CD14-positive monocyte (primary cell): ENCODE measurements around the gene SIRPA. TPM values are rescaled to one million over a fixed set of nuclear protein-coding genes. Genes with fewer than 3 reads are reported as not detected.

Experiments
- DNase-seq, 3 donors: peaks; one replicate each; pipeline ENCODE4 v3.0.0-alpha.2; 2011 to 2022
- H2AFZ ChIP-seq: 2 replicates; pipeline ENCODE4 v1.6.0; 2012; ENCODE audit warnings: mild to moderate bottlenecking, low read depth, low read length, inconsistent platforms; ENCODE audit not compliant: insufficient read depth, poor library complexity, severe bottlenecking
- H3K27ac ChIP-seq, 2 donors: 1 replicate in 1 of 2; 2 replicates in 1 of 2; pipeline ENCODE4 v1.5.1; 2012 to 2013; ENCODE audit warnings: low read length in 2 of 2, control low read depth in 1 of 2, inconsistent platforms in 1 of 2, low read depth in 1 of 2, mild to moderate bottlenecking in 1 of 2
- H3K27me3 ChIP-seq, 2 donors: one replicate each; pipeline versions ENCODE4 v1.6.0 to v1.6.1; 2011 to 2013; ENCODE audit warnings: low read length in 2 of 2; ENCODE audit not compliant: control insufficient read depth in 2 of 2, insufficient read depth in 2 of 2
- H3K36me3 ChIP-seq, 2 donors: replicated peaks in 1 of 2; 1 replicate in 1 of 2; 2 replicates in 1 of 2; pipeline versions ENCODE4 v1.5.1 to v1.6.1; 2012 to 2013; ENCODE audit warnings: low read length in 2 of 2, control low read depth in 1 of 2, inconsistent platforms in 1 of 2, mild to moderate bottlenecking in 1 of 2; ENCODE audit not compliant: insufficient read depth in 2 of 2, control insufficient read depth in 1 of 2
- H3K4me1 ChIP-seq, 2 donors: 1 replicate in 1 of 2; 2 replicates in 1 of 2; pipeline versions ENCODE4 v1.5.1 to v1.6.1; 2012 to 2013; ENCODE audit warnings: low read length in 2 of 2, control low read depth in 1 of 2, inconsistent platforms in 1 of 2, mild to moderate bottlenecking in 1 of 2, moderate library complexity in 1 of 2; ENCODE audit not compliant: insufficient read depth in 2 of 2, control insufficient read depth in 1 of 2
- H3K4me2 ChIP-seq: replicated peaks from 2 replicates; pipeline ENCODE3; 2012; ENCODE audit warnings: low read length, moderate library complexity, mild to moderate bottlenecking; ENCODE audit not compliant: poor library complexity, severe bottlenecking; ENCODE audit errors: extremely low read depth
- H3K4me3 ChIP-seq, 3 experiments: fragments of 200-600 bp in 1 of 3; sonication (generic) in 1 of 3; replicated peaks in 1 of 3; 1 replicate in 2 of 3; 2 replicates in 1 of 3; pipeline ENCODE4 v1.5.1; 2011 to 2013; ENCODE audit warnings: low read length in 3 of 3, mild to moderate bottlenecking in 3 of 3, control low read depth in 2 of 3, low read depth in 2 of 3, inconsistent platforms in 1 of 3, moderate library complexity in 1 of 3
- H3K79me2 ChIP-seq: 2 replicates; pipeline ENCODE4 v1.6.0; 2012; ENCODE audit warnings: mild to moderate bottlenecking, control low read depth, inconsistent platforms, low read length, moderate library complexity; ENCODE audit not compliant: insufficient read depth
- H3K9ac ChIP-seq: 2 replicates; pipeline ENCODE4 v1.6.0; 2017; ENCODE audit warnings: low read length, mild to moderate bottlenecking; ENCODE audit not compliant: insufficient read depth, poor library complexity, severe bottlenecking
- H3K9me3 ChIP-seq, 2 donors: replicated peaks in 1 of 2; 1 replicate in 1 of 2; 2 replicates in 1 of 2; pipeline versions ENCODE4 v1.5.1 to v1.6.1; 2012 to 2013; ENCODE audit warnings: low read length in 2 of 2, control low read depth in 1 of 2; ENCODE audit not compliant: control insufficient read depth in 1 of 2, insufficient read depth in 1 of 2
- H4K20me1 ChIP-seq: 2 replicates; pipeline ENCODE4 v1.6.0; 2012; ENCODE audit warnings: mild to moderate bottlenecking, low read length, control low read depth, moderate library complexity; ENCODE audit not compliant: insufficient read depth
- H3K27ac Mint-ChIP-seq, 7 donors: one replicate each; pipeline ENCODE4 v1.8.0; 2020; ENCODE audit warnings: mild to moderate bottlenecking in 7 of 7, mixed read lengths in 7 of 7, moderate library complexity in 6 of 7, inconsistent platforms in 2 of 7
- H3K27me3 Mint-ChIP-seq, 3 donors: one replicate each; pipeline ENCODE4 v1.8.0; 2021 to 2022; ENCODE audit warnings: low read depth in 3 of 3, mild to moderate bottlenecking in 3 of 3, mixed read lengths in 3 of 3, moderate library complexity in 3 of 3, inconsistent platforms in 1 of 3
- H3K36me3 Mint-ChIP-seq, 2 donors: one replicate each; pipeline ENCODE4 v1.8.0; 2020; ENCODE audit warnings: mixed read lengths in 2 of 2, inconsistent platforms in 1 of 2, mild to moderate bottlenecking in 1 of 2
- H3K4me1 Mint-ChIP-seq: one replicate; pipeline ENCODE4 v1.8.0; 2020; ENCODE audit warnings: mild to moderate bottlenecking, mixed read lengths
- H3K4me3 Mint-ChIP-seq, 2 donors: one replicate each; pipeline ENCODE4 v1.8.0; 2020; ENCODE audit warnings: mild to moderate bottlenecking in 2 of 2, mixed read lengths in 2 of 2, moderate library complexity in 1 of 2
- H3K9me3 Mint-ChIP-seq, 7 donors: one replicate each; pipeline ENCODE4 v1.8.0; 2020 to 2022; ENCODE audit warnings: mixed read lengths in 7 of 7, mild to moderate bottlenecking in 6 of 7, moderate library complexity in 6 of 7, inconsistent platforms in 2 of 7
- WGBS: methylation state at CpG from one replicate; pipeline ENCODE4 v1.1.5; 2013; ENCODE audit warnings: missing lambda C conversion rate; ENCODE audit not compliant: insufficient coverage; 5-methylcytosine and 5-hydroxymethylcytosine counted together
- intact Hi-C, 2 donors: fragments of 100-400 bp; cut with micrococcal nuclease; formaldehyde crosslinking; loops; one replicate each; pipeline versions ENCODE4 v1.15.0 to v1.15.1; 2023
- polyA plus RNA-seq, 3 donors: library from polyadenylated mRNA; depleted of rRNA in 1 of 3; unstranded in 2 of 3; stranded (reverse) in 1 of 3; fragments of 300-500 nt in 2 of 3; fragments of >200 nt in 1 of 3; fragmentation: Illumina TruSeq in 2 of 3; gene quantifications; 1 replicate in 2 of 3; 2 replicates in 1 of 3; pipeline ENCODE4 v1.2.3, GENCODE V29; 2012 to 2021
- TF ChIP-seq, protein P1 (sequence below): fragments of 200-600 bp; IDR thresholded peaks from one replicate; pipeline ENCODE4 v1.8.0; 2022; ENCODE audit warnings: antibody characterized with exemption, mild to moderate bottlenecking

SIRPA gene
- polyA plus RNA-seq, 3 donors = 28.4 to 126 (median 58.3) TPM

DNA sequence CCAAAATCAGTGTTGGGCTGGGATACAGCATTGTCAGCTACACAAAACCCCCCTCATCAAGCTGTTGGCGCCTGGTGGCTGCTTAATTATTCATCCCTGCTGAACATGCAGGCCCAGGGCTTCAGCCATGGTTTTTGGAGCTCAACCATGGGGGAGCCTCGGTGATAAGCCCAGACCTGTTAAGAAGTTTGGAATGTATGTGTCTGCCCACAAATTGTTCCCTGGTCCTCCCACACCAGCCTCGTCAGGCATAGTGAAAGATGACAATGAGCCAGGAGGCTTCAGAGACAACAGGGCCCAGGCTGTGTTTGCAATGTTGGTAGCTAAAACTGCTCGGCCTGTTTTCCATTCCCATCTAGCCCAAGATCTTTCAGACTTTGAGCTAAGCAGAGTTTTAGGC, 34.8 kb upstream of the SIRPA start:
- no peaks in the 10 kb centered on the region for H3K9me3 ChIP-seq
- no peak overlapping the region for H3K9ac ChIP-seq
- Mint-ChIP-seq H3K36me3 (peaks cover 0 to 8% of the 10 kb centered on the region in 2 donors), H3K4me1 (peaks cover 58% of the 10 kb centered on the region), H3K27ac (peak overlapping the region in 1 of 7 donors; percentile 38), H3K4me3 (no peak overlapping the region), H3K9me3 (peaks cover 0 to 3% (median 0%) of the 10 kb centered on the region in 7 donors), H3K27me3 (peaks cover 0 to 2% (median 2%) of the 10 kb centered on the region in 3 donors)
- no peak overlapping the region for H3K4me3 ChIP-seq
- intact Hi-C loops = no loop called here
- no peaks in the 10 kb centered on the region for H4K20me1 ChIP-seq
- TF ChIP-seq, protein P1, sequence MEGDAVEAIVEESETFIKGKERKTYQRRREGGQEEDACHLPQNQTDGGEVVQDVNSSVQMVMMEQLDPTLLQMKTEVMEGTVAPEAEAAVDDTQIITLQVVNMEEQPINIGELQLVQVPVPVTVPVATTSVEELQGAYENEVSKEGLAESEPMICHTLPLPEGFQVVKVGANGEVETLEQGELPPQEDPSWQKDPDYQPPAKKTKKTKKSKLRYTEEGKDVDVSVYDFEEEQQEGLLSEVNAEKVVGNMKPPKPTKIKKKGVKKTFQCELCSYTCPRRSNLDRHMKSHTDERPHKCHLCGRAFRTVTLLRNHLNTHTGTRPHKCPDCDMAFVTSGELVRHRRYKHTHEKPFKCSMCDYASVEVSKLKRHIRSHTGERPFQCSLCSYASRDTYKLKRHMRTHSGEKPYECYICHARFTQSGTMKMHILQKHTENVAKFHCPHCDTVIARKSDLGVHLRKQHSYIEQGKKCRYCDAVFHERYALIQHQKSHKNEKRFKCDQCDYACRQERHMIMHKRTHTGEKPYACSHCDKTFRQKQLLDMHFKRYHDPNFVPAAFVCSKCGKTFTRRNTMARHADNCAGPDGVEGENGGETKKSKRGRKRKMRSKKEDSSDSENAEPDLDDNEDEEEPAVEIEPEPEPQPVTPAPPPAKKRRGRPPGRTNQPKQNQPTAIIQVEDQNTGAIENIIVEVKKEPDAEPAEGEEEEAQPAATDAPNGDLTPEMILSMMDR = no peak
- no peak overlapping the region for H3K27ac ChIP-seq
- no peaks in the 10 kb centered on the region for H3K79me2 ChIP-seq
- no peak for DNase-seq
- H3K4me2 ChIP-seq = no peak overlapping the region
- 100% methylated on average over 2 of the region's 4 CpGs for WGBS
- no peak overlapping the region for H2AFZ ChIP-seq
- H3K36me3 ChIP-seq = no peaks in the 10 kb centered on the region
- peaks cover 40 to 50% of the 10 kb centered on the region in 2 donors for H3K4me1 ChIP-seq
- H3K27me3 ChIP-seq = no peaks in the 10 kb centered on the region

DNA sequence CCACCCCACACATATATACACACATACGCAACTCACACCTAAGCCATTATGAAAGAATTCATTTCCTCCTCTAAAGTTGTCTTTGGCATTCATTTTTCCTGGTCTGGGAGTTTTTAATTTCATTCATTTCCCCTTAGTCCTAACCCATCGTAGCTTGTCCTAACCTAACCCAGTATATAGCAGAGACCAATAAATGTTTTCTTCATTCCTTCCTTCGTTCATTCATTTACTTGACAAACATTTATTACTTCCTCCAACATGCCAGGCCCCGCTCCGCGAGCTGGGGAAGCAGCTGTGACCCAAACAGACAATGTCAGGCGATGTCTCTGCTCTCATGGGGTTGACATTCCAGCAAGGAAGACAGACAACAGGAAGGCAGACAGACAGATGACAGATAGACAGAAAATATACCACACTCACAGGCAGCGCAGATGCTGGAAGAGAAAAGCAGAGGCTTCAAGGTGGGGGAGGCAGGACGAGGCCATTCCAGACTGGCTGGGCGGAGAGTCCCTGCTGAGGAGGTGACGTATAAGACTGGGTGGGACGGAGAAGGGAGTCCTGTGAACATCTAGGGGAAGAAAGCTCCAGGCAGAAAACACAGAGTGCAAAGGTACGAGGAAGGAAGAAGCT, 33.7 kb upstream of the SIRPA start:
- peaks cover 40 to 49% of the 10 kb centered on the region in 2 donors for H3K4me1 ChIP-seq
- peaks cover 0 to 3% (median 0%) of the 10 kb centered on the region in 7 donors for H3K9me3 Mint-ChIP-seq
- no peaks in the 10 kb centered on the region for H3K27me3 ChIP-seq
- H3K4me2 ChIP-seq = no peak overlapping the region
- TF ChIP-seq, protein P1 = no peak
- H2AFZ ChIP-seq = no peak overlapping the region
- H3K79me2 ChIP-seq = no peaks in the 10 kb centered on the region
- H3K36me3 Mint-ChIP-seq = peaks cover 0 to 11% of the 10 kb centered on the region in 2 donors
- DNase-seq = no peak
- 48% methylated on average over 10 of the region's 13 CpGs for WGBS
- peaks cover 0 to 4% (median 2%) of the 10 kb centered on the region in 3 donors for H3K27me3 Mint-ChIP-seq
- peak overlapping the region in 1 of 2 donors; percentile 3 for H3K4me3 Mint-ChIP-seq
- no peaks in the 10 kb centered on the region for H3K9me3 ChIP-seq
- H3K36me3 ChIP-seq = no peaks in the 10 kb centered on the region
- intact Hi-C loops = no loop called here
- H3K4me3 ChIP-seq = no peak overlapping the region
- H3K4me1 Mint-ChIP-seq = peaks cover 53% of the 10 kb centered on the region
- H3K27ac Mint-ChIP-seq = peak overlapping the region in 2 of 7 donors; percentile 11 to 16
- no peaks in the 10 kb centered on the region for H4K20me1 ChIP-seq
- no peak overlapping the region for H3K27ac ChIP-seq
- no peak overlapping the region for H3K9ac ChIP-seq
